ENCODE data around the gene CEBPE. TPM values are rescaled to one million over a fixed set of nuclear protein-coding genes. Genes with fewer than 3 reads are reported as not detected.

CEBPE gene
- total RNA-seq, 4 donors from 2014 or later, result not detected

- peaks cover 0 to 100% (median 3%) of the 10 kb centered on the region in 3 donors for H3K36me3 ChIP-seq
- no peaks in the 10 kb centered on the region for H3K9me3 ChIP-seq
- H3K4me1 ChIP-seq, result peaks cover 0 to 26% (median 0%) of the 10 kb centered on the region in 4 donors
- peak overlapping the region in 3 of 4 donors; percentile 35 to 72 (median 66) for H3K27ac ChIP-seq
- DNase-seq, result peak in 1 of 3 donors; percentile 88
- no peaks in the 10 kb centered on the region for H3K27me3 ChIP-seq
- H3K4me3 ChIP-seq, result no peak overlapping the region
- TF ChIP-seq POLR2A (IDR thresholded peaks at IDR 0.05), result peak in 1 of 2 donors; percentile 28
- TF ChIP-seq, protein P1, sequence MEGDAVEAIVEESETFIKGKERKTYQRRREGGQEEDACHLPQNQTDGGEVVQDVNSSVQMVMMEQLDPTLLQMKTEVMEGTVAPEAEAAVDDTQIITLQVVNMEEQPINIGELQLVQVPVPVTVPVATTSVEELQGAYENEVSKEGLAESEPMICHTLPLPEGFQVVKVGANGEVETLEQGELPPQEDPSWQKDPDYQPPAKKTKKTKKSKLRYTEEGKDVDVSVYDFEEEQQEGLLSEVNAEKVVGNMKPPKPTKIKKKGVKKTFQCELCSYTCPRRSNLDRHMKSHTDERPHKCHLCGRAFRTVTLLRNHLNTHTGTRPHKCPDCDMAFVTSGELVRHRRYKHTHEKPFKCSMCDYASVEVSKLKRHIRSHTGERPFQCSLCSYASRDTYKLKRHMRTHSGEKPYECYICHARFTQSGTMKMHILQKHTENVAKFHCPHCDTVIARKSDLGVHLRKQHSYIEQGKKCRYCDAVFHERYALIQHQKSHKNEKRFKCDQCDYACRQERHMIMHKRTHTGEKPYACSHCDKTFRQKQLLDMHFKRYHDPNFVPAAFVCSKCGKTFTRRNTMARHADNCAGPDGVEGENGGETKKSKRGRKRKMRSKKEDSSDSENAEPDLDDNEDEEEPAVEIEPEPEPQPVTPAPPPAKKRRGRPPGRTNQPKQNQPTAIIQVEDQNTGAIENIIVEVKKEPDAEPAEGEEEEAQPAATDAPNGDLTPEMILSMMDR (IDR thresholded peaks at IDR 0.05), result peak in 1 of 6 experiments; percentile 16
These were observed 40.4 kb downstream of the CEBPE start for GRCh38 chr14:23078692-23079116.

DNA sequence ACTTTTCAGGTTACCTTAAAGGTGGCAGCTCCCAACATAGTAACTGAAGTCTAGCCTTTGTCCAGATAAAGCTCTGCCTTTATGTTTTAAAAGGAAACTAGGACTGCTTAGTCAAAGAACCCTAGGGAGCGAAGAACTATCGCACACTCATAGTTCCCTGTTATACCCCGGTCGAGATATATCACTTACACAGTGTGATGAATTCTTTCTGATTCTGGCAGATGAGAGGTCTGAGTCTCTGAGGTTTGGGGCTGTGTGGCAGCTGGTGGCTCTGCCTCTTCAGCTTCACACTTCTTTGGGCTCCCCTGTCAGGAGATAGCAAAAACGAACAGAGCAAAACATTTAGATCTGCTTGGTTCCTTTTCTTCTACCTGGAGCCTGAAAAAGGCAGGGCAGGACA lies 41.1 kb downstream of the CEBPE start:
- Histone ChIP-seq H3K27ac (peak overlapping the region in 3 of 4 donors; percentile 28 to 72 (median 66)), H3K9me3 (no peaks in the 10 kb centered on the region), H3K4me3 (no peak overlapping the region), H3K36me3 (peaks cover 0 to 99% (median 3%) of the 10 kb centered on the region in 3 donors), H3K27me3 (no peaks in the 10 kb centered on the region), H3K4me1 (peaks cover 0 to 27% (median 0%) of the 10 kb centered on the region in 4 donors)
- no peak for DNase-seq
- TF ChIP-seq, protein P1 (IDR thresholded peaks at IDR 0.05), result no peak
- TF ChIP-seq POLR2A (IDR thresholded peaks at IDR 0.05), result no peak

- Histone ChIP-seq H3K27me3 (no peaks in the 10 kb centered on the region), H3K9me3 (no peaks in the 10 kb centered on the region), H3K4me3 (no peak overlapping the region), H3K4me1 (peaks cover 0 to 38% (median 1%) of the 10 kb centered on the region in 4 donors), H3K36me3 (peaks cover 0 to 96% (median 3%) of the 10 kb centered on the region in 3 donors), H3K27ac (no peak overlapping the region)
- no peak for TF ChIP-seq POLR2A (IDR thresholded peaks at IDR 0.05)
- TF ChIP-seq, protein P1 (IDR thresholded peaks at IDR 0.05), result peak; percentile 18 to 61 (median 50)
- no peak for DNase-seq
These were observed 42.2 kb downstream of the CEBPE start for GRCh38 chr14:23076785-23077408.

DNA sequence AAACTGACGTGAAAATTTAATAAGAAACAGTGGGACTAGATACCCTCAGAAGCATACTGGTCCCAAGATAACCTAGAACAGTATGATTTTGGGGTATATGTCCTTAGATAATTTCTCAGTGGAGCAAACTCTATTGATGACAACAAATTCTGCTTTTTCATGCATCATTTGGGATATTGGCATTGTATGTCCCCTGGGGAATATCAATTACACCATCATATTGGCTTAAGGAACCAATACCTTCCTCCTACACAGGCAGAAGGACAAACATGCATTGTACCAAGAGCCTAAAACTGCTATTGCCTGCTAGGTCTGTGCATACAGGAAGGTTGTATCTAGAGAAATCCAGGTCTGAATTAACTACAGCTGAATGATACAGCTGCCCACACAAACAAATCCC lies 44.1 kb downstream of the CEBPE start:
- Histone ChIP-seq H3K4me1 (peaks cover 0 to 55% (median 7%) of the 10 kb centered on the region in 4 donors), H3K9me3 (no peaks in the 10 kb centered on the region), H3K4me3 (no peak overlapping the region), H3K27ac (peak overlapping the region in 1 of 4 donors; percentile 6), H3K36me3 (peaks cover 0 to 76% (median 3%) of the 10 kb centered on the region in 3 donors), H3K27me3 (no peaks in the 10 kb centered on the region)
- TF ChIP-seq, protein P1 (IDR thresholded peaks at IDR 0.05), result no peak
- TF ChIP-seq POLR2A (IDR thresholded peaks at IDR 0.05), result no peak
- no peak for DNase-seq

DNA sequence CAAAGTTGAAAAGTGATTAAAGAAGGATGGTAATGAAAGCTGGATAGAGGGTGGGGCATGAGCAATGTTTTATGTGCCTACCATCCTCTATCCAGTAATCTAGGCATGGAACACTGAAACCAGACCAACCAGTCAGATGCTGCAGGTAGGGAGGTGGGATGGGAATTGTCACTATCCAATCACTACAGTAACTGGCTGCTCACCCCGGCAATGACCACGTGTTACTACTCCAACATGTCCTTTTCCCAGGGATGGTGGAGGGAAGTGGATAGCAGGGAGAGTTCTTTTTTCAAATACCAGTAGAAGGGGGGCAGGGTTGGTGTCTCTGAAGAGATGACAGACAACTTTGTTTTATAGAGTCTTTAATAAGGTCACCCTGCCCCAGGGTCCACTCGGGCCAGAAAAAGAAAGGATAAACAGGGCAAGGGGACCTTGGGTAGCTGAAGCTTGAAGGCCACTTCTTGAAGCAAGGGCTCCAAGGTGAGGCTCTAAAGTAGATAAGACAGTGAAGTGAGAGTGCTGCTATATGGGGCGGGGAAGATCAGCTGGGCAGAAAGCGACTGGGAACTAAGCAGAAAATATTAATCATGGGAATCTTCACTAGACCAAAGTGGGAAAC lies 47.0 kb downstream of the CEBPE start:
- TF ChIP-seq, protein P1 (IDR thresholded peaks at IDR 0.05), result no peak
- no peak for TF ChIP-seq POLR2A (IDR thresholded peaks at IDR 0.05)
- peaks cover 0 to 43% (median 7%) of the 10 kb centered on the region in 4 donors for H3K4me1 ChIP-seq
- H3K27ac ChIP-seq, result peak overlapping the region; percentile 62 to 73 (median 70)
- peak overlapping the region in 2 of 4 donors; percentile 71 to 75 for H3K4me3 ChIP-seq
- H3K36me3 ChIP-seq, result peaks cover 0 to 65% (median 2%) of the 10 kb centered on the region in 3 donors
- no peaks in the 10 kb centered on the region for H3K27me3 ChIP-seq
- H3K9me3 ChIP-seq, result no peaks in the 10 kb centered on the region
- peak in 1 of 3 donors; percentile 44 for DNase-seq
